ENCODE measurements around the gene MCF2L2. TPM values are rescaled to one million over a fixed set of nuclear protein-coding genes. Genes with fewer than 3 reads are reported as not detected.

Gene MCF2L2
- total and polyA plus RNA-seq, 2 of the 13 experiments (the other 11 are each of a cell fraction or from before 2014, with no cell fraction given) = not detected

DNA sequence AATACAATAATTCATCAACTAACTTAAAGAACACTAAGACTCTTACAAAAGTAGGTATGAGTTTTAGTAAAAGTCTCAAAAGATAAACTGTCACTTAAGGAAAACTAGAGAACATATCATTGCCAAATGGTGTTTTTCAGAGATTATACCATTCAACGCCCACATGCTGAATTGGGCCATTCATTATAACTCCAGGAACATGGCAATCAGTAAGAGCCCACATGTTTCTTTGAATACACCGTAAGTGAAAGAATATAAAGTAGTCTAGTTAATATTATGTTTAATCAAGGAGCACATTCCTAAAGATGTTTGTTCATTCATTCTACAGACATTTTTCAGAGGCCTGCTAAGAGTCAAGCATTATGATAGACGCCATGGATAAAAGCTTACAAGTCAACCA lies 152.5 kb downstream of the MCF2L2 start (continued):
- TF ChIP-seq, protein P1, sequence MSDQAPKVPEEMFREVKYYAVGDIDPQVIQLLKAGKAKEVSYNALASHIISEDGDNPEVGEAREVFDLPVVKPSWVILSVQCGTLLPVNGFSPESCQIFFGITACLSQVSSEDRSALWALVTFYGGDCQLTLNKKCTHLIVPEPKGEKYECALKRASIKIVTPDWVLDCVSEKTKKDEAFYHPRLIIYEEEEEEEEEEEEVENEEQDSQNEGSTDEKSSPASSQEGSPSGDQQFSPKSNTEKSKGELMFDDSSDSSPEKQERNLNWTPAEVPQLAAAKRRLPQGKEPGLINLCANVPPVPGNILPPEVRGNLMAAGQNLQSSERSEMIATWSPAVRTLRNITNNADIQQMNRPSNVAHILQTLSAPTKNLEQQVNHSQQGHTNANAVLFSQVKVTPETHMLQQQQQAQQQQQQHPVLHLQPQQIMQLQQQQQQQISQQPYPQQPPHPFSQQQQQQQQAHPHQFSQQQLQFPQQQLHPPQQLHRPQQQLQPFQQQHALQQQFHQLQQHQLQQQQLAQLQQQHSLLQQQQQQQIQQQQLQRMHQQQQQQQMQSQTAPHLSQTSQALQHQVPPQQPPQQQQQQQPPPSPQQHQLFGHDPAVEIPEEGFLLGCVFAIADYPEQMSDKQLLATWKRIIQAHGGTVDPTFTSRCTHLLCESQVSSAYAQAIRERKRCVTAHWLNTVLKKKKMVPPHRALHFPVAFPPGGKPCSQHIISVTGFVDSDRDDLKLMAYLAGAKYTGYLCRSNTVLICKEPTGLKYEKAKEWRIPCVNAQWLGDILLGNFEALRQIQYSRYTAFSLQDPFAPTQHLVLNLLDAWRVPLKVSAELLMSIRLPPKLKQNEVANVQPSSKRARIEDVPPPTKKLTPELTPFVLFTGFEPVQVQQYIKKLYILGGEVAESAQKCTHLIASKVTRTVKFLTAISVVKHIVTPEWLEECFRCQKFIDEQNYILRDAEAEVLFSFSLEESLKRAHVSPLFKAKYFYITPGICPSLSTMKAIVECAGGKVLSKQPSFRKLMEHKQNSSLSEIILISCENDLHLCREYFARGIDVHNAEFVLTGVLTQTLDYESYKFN (CRISPR knock-in tag; conservative IDR thresholded peaks at IDR 0.05) = no peak
- TF ChIP-seq THYN1 (CRISPR knock-in tag; IDR thresholded peaks at IDR 0.05; ENCODE audit: borderline replicate concordance, low read depth) (no peak), ZNF766 (CRISPR knock-in tag; IDR thresholded peaks at IDR 0.05; ENCODE audit: borderline replicate concordance) (no peak), HMG20A (CRISPR knock-in tag; IDR thresholded peaks at IDR 0.05; ENCODE audit: borderline replicate concordance) (no peak), TAF1 (CRISPR knock-in tag; IDR thresholded peaks at IDR 0.05) (no peak)

DNA sequence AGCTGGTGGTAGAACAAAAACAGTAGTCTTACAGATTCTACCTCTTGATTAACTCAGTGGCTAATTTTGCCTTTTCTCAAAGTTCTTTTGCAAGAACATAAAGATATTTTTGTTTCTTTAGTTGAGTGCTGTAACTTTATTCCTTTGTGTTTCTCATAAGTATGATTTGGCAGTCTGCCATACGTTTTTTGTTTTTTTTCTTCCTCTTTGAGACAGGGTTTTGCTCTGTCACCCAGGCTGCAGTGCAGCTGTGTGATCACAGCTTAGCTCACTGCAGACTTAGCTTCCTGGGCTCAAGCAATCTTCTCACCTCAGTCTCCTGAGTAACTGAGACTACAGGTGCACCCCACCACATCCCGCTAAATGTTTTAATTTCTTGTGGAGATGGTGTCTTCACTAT lies 153.0 kb downstream of the MCF2L2 start:
- DNase-seq (ENCODE audit: low spot score) (no peak), FAIRE-seq (no peak), ATAC-seq (no peak)
- Histone ChIP-seq H4K20me1 (ENCODE audit: insufficient read depth, low read length) (no peaks in the 10 kb centered on the region), H3K27ac (ENCODE audit: extremely low read length, insufficient read depth, low read length) (no peak overlapping the region), H3K9me3 (ENCODE audit: low read length) (no peaks in the 10 kb centered on the region), H3K36me3 (replicated peaks in 1 of 2; ENCODE audit: control insufficient read depth in 1 of 2, insufficient read depth in 2 of 2, low read length in 2 of 2) (no peaks in the 10 kb centered on the region), H3K79me2 (ENCODE audit: insufficient read depth, low read length) (no peaks in the 10 kb centered on the region), H3K9ac (ENCODE audit: insufficient read depth, low read depth, low read length) (no peak overlapping the region), H3K4me2 (ENCODE audit: low read depth, low read length) (no peak overlapping the region), H3K4me1 (ENCODE audit: insufficient read depth, low read length) (no peaks in the 10 kb centered on the region), H3K4me3 (replicated peaks in 1 of 3; ENCODE audit: insufficient read depth in 1 of 3, low read depth in 2 of 3, low read length in 3 of 3) (no peak overlapping the region), H2AFZ (ENCODE audit: low read length) (no peak overlapping the region), H3K27me3 (ENCODE audit: control insufficient read depth in 1 of 2, insufficient read depth in 2 of 2, low read length in 2 of 2) (peaks cover 0 to 5% of the 10 kb centered on the region in 2 experiments; a peak in 1 of 5 replicates)
- in situ Hi-C loops (cut with HindIII; ENCODE audit: extremely low pct_ligation_motif_present, low pct_unique_long_range_greater_than_20kb) (no loop called here), intact Hi-C loops (cut with micrococcal nuclease; ENCODE audit: unreplicated experiment) (no loop called here)
- BruUV-seq (replicated peaks) = no TSS peak
- ChIA-PET POLR2A (no interaction called here), CTCF (ENCODE audit: low intra/inter-chr PET ratio, low total read pairs) (no interaction called here)
- 1% methylated on average over 2 of the region's 2 CpGs for WGBS (ENCODE audit: low lambda C conversion rate)
- TF ChIP-seq MIER3 (CRISPR knock-in tag; IDR thresholded peaks at IDR 0.05; ENCODE audit: borderline replicate concordance) (no peak), MAFF (IDR thresholded peaks at IDR 0.05; ENCODE audit: low read depth, low read length) (no peak), GATA4 (IDR thresholded peaks at IDR 0.05; ENCODE audit: borderline replicate concordance, low read depth) (no peak), NONO (IDR thresholded peaks at IDR 0.05) (no peak), NONO (CRISPR knock-in tag; conservative IDR thresholded peaks at IDR 0.05) (no peak), ZNF678 (CRISPR knock-in tag; IDR thresholded peaks at IDR 0.05) (no peak), ZNF557 (CRISPR knock-in tag; IDR thresholded peaks at IDR 0.05) (no peak), ADNP (CRISPR knock-in tag; IDR thresholded peaks at IDR 0.05) (no peak), ZFP36L1 (CRISPR knock-in tag; IDR thresholded peaks at IDR 0.05) (no peak), ZNF329 (CRISPR knock-in tag; IDR thresholded peaks at IDR 0.05; ENCODE audit: low read depth) (no peak), SMAD1 (CRISPR knock-in tag; IDR thresholded peaks at IDR 0.05; ENCODE audit: borderline replicate concordance, low read depth) (no peak), ZNF446 (CRISPR knock-in tag; IDR thresholded peaks at IDR 0.05) (no peak), NAIF1 (CRISPR knock-in tag; IDR thresholded peaks at IDR 0.05; ENCODE audit: borderline replicate concordance) (no peak), SP2 (CRISPR knock-in tag; IDR thresholded peaks at IDR 0.05) (no peak), ZFP41 (CRISPR knock-in tag; IDR thresholded peaks at IDR 0.05; ENCODE audit: borderline replicate concordance) (no peak)

Data from HepG2 (cell line).